Measurements from ENCODE around the gene IL1R2. TPM values are rescaled to one million over a fixed set of nuclear protein-coding genes. Genes with fewer than 3 reads are reported as not detected.

IL1R2 gene
- total and polyA plus RNA-seq, 2 of the 13 experiments (the other 11 are each of a cell fraction or from before 2014, with no cell fraction given) = 3.6 to 7.3 TPM

GRCh38 chr2:101960819-101961337 is 30.9 kb upstream of the IL1R2 start (continued):
- TF ChIP-seq BCL3 (CRISPR knock-in tag; IDR thresholded peaks at IDR 0.05) (no peak), NR2F6 (IDR thresholded peaks at IDR 0.05) (no peak), NR2F6 (CRISPR knock-in tag; IDR thresholded peaks at IDR 0.05) (no peak), SUZ12 (IDR thresholded peaks at IDR 0.05; ENCODE audit: low read depth, low read length) (no peak), CREB3 (CRISPR knock-in tag; IDR thresholded peaks at IDR 0.05) (no peak), ZNF33B (CRISPR knock-in tag; IDR thresholded peaks at IDR 0.05) (no peak), ZNF276 (CRISPR knock-in tag; IDR thresholded peaks at IDR 0.05; ENCODE audit: low read depth) (peak; percentile 81), KLF11 (CRISPR knock-in tag; IDR thresholded peaks at IDR 0.05) (no peak), ZSCAN29 (CRISPR knock-in tag; conservative IDR thresholded peaks at IDR 0.05) (0 out of 2 replicates have a peak, but pooled peaks have one; percentile 22), ZNF432 (CRISPR knock-in tag; IDR thresholded peaks at IDR 0.05; ENCODE audit: borderline replicate concordance) (no peak), PRDM15 (CRISPR knock-in tag; IDR thresholded peaks at IDR 0.05) (no peak), SIN3A (IDR thresholded peaks at IDR 0.05; ENCODE audit: borderline replicate concordance, low read depth, low read length) (no peak), AGO1 (IDR thresholded peaks at IDR 0.05; ENCODE audit: low read depth, low read length, poor library complexity, severe bottlenecking) (no peak), ZNF567 (CRISPR knock-in tag; IDR thresholded peaks at IDR 0.05; ENCODE audit: borderline replicate concordance) (peak; percentile 49; the same call in 1 of the 2 replicates), ZNF207 (IDR thresholded peaks at IDR 0.05; ENCODE audit: borderline replicate concordance) (no peak), HNRNPLL (IDR thresholded peaks at IDR 0.05; ENCODE audit: low read depth, low read length, poor library complexity, severe bottlenecking) (no peak), GATA4 (IDR thresholded peaks at IDR 0.05; ENCODE audit: borderline replicate concordance, low read depth) (no peak), ZNF570 (CRISPR knock-in tag; IDR thresholded peaks at IDR 0.05; ENCODE audit: borderline replicate concordance) (no peak), MYC (CRISPR knock-in tag; IDR thresholded peaks at IDR 0.05; ENCODE audit: borderline replicate concordance) (no peak), PCBP2 (optimal IDR thresholded peaks at IDR 0.05; ENCODE audit: low read depth, low read length, poor library complexity, severe bottlenecking) (no peak), BHLHE40 (IDR thresholded peaks at IDR 0.05; ENCODE audit: low read length) (no peak), HNRNPUL1 (IDR thresholded peaks at IDR 0.05; ENCODE audit: low read depth, low read length) (no peak), ZKSCAN5 (CRISPR knock-in tag; IDR thresholded peaks at IDR 0.05) (no peak)
- TF ChIP-seq, protein P1, sequence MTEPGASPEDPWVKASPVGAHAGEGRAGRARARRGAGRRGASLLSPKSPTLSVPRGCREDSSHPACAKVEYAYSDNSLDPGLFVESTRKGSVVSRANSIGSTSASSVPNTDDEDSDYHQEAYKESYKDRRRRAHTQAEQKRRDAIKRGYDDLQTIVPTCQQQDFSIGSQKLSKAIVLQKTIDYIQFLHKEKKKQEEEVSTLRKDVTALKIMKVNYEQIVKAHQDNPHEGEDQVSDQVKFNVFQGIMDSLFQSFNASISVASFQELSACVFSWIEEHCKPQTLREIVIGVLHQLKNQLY (CRISPR knock-in tag; IDR thresholded peaks at IDR 0.05) = no peak
